Measurements from ENCODE around the gene LETM1. TPM values are rescaled to one million over a fixed set of nuclear protein-coding genes. Genes with fewer than 3 reads are reported as not detected.

LETM1 gene
- 61.1 and 64.3 TPM in 2 replicates for total RNA-seq (ENCODE audit: low replicate concordance)
- long read RNA-seq, partial matches to known transcripts, result 6 of 11 reads
- long read RNA-seq, other reads (novel, unspliced or antisense), result 5 of 11 reads

GRCh38 chr4:1856071-1856942 is at the start of gene LETM1:
Gene LETM1, minus strand, starts transcription at chr4:1856156. Its CDS starts 206 bp downstream, at chr4:1855950.
- TF ChIP-seq CTCF (conservative IDR thresholded peaks at IDR 0.05), result peak; percentile 49

GRCh38 chr4:1904042-1904441 is 48.1 kb upstream of the LETM1 start:
- Mint-ChIP-seq H3K4me3 (no peak overlapping the region), H3K27me3 (no peaks in the 10 kb centered on the region), H3K4me1 (ENCODE audit: unreplicated experiment) (peaks cover 14% of the 10 kb centered on the region), H3K27ac (no peak overlapping the region), H3K36me3 (peaks cover 25% of the 10 kb centered on the region), H3K9me3 (no peaks in the 10 kb centered on the region)
- TF ChIP-seq CTCF (conservative IDR thresholded peaks at IDR 0.05), result no peak
- no peak for DNase-seq (ENCODE audit: extremely low spot score, unreplicated experiment)

More at GRCh38 chr4:1856071-1856942, at the start of gene LETM1:
- Mint-ChIP-seq H3K27ac (peak within 1 kb of the TSS; percentile 61), H3K27me3 (no peaks in the 10 kb centered on the region), H3K9me3 (no peaks in the 10 kb centered on the region), H3K36me3 (no peaks in the 10 kb centered on the region), H3K4me1 (ENCODE audit: unreplicated experiment) (peaks cover 27% of the 10 kb centered on the region), H3K4me3 (peak within 1 kb of the TSS; percentile 86)
- peak; percentile 98 for DNase-seq (ENCODE audit: extremely low spot score, unreplicated experiment)

GRCh38 chr4:1903035-1903434 is 47.1 kb upstream of the LETM1 start:
- Mint-ChIP-seq H3K27ac (no peak overlapping the region), H3K4me1 (ENCODE audit: unreplicated experiment) (peaks cover 16% of the 10 kb centered on the region)
- TF ChIP-seq CTCF (conservative IDR thresholded peaks at IDR 0.05), result no peak

DNA sequence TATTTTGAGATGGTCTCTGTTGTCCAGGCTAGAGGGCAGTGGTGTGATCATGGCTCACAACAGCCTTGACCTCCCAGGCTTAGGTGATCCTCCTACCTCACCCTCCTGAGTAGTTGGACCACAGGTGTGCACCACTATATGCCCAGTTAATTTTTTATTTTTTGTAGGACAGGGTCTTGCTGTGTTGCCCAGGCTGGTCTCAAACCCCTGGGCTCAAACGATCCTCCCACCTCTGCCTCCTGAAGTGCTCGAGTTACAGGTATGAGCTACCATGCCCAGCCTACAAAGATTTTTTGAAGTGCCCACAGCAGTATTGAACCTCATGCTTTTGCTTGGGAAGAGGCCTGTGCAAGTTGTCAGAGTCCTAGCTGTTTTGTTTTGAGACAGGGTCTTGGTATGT is 46.3 kb upstream of the LETM1 start:
- Mint-ChIP-seq H3K36me3 (peaks cover 21% of the 10 kb centered on the region), H3K9me3 (no peaks in the 10 kb centered on the region), H3K4me1 (ENCODE audit: unreplicated experiment) (peaks cover 12% of the 10 kb centered on the region), H3K27me3 (no peaks in the 10 kb centered on the region), H3K27ac (no peak overlapping the region), H3K4me3 (no peak overlapping the region)
- DNase-seq (ENCODE audit: extremely low spot score, unreplicated experiment), result no peak
- TF ChIP-seq CTCF (conservative IDR thresholded peaks at IDR 0.05), result no peak

More at GRCh38 chr4:1903035-1903434, 47.1 kb upstream of the LETM1 start:
- H3K4me3 Mint-ChIP-seq, result no peak overlapping the region
- H3K36me3 Mint-ChIP-seq, result peaks cover 21% of the 10 kb centered on the region
- H3K27me3 Mint-ChIP-seq, result no peaks in the 10 kb centered on the region
- no peaks in the 10 kb centered on the region for H3K9me3 Mint-ChIP-seq
- no peak for DNase-seq (ENCODE audit: extremely low spot score, unreplicated experiment)

GRCh38 chr4:1901127-1901526 is 45.2 kb upstream of the LETM1 start:
- H3K27me3 Mint-ChIP-seq, result no peaks in the 10 kb centered on the region
- H3K4me3 Mint-ChIP-seq, result no peak overlapping the region
- no peak for DNase-seq (ENCODE audit: extremely low spot score, unreplicated experiment)
- H3K36me3 Mint-ChIP-seq, result peaks cover 19% of the 10 kb centered on the region
- no peak overlapping the region for H3K27ac Mint-ChIP-seq
- H3K4me1 Mint-ChIP-seq (ENCODE audit: unreplicated experiment), result peaks cover 7% of the 10 kb centered on the region
- H3K9me3 Mint-ChIP-seq, result no peaks in the 10 kb centered on the region
- TF ChIP-seq CTCF (conservative IDR thresholded peaks at IDR 0.05), result no peak
